ENCODE measurements around the gene PARP6. TPM values are rescaled to one million over a fixed set of nuclear protein-coding genes. Genes with fewer than 3 reads are reported as not detected.

The PARP6 gene
- total and polyA plus RNA-seq, 2 donors (not counting 1 experiment from before 2014, with no cell fraction given): 118 to 134 TPM

- Histone ChIP-seq H2AFZ (ENCODE audit: insufficient read depth, low read depth, low read length, poor library complexity, severe bottlenecking) (peak overlapping the region; percentile 85), H4K20me1 (ENCODE audit: control insufficient read depth, insufficient read depth, low read length, poor library complexity, severe bottlenecking) (peaks cover 43% of the 10 kb centered on the region), H3K27me3 (replicated peaks in 1 of 4; ENCODE audit: control extremely low read depth in 1 of 4, control insufficient read depth in 3 of 4, insufficient read depth in 4 of 4, low read length in 3 of 4) (no peaks in the 10 kb centered on the region), H3K4me3 (ENCODE audit: control extremely low read depth in 1 of 5, extremely low read depth in 1 of 5, insufficient read depth in 1 of 5, low read depth in 2 of 5, low read length in 4 of 5) (peak overlapping the region; percentile 77 to 96 (median 93)), H3K9me3 (ENCODE audit: control extremely low read depth in 1 of 3, control insufficient read depth in 2 of 3, insufficient read depth in 1 of 3, low read length in 2 of 3) (no peaks in the 10 kb centered on the region), H3K27ac (ENCODE audit: low read length in 2 of 2) (peak overlapping the region; percentile 91 to 94), H3K4me2 (replicated peaks; ENCODE audit: low read depth, low read length, poor library complexity, severe bottlenecking) (peak overlapping the region; percentile 90), H3K36me3 (replicated peaks in 1 of 2; ENCODE audit: control extremely low read depth in 1 of 2, control insufficient read depth in 1 of 2, extremely low read depth in 1 of 2, insufficient read depth in 2 of 2, low read length in 1 of 2) (peaks cover 0 to under 1% of the 10 kb centered on the region in 2 experiments), H3K79me2 (ENCODE audit: control insufficient read depth, insufficient read depth, low read length) (peaks cover 32% of the 10 kb centered on the region), H3K9ac (ENCODE audit: low read length) (peak overlapping the region; percentile 80), H3K4me1 (ENCODE audit: control insufficient read depth in 2 of 2, insufficient read depth in 2 of 2, low read length in 2 of 2) (peaks cover 44 to 51% of the 10 kb centered on the region in 2 donors)
- no peaks in the 10 kb centered on the region for H3K27me3 Mint-ChIP-seq
- intact Hi-C loops (cut with micrococcal nuclease): no loop called here
- no peaks in the 10 kb centered on the region for H3K9me3 Mint-ChIP-seq (ENCODE audit: insufficient read depth)
- CTCF ChIA-PET: interaction anchor here (0.7 to 6.8 kb wide), 5 partner anchors 7 to 44 kb away, joined by 3 to 87 read pairs (median 3); partner anchors contain the start of gene GRAMD2A
- H3K4me1 Mint-ChIP-seq: peaks cover 45% of the 10 kb centered on the region
- peak overlapping the region; percentile 97 for H3K27ac Mint-ChIP-seq
- peak overlapping the region; percentile 94 for H3K4me3 Mint-ChIP-seq
- TF ChIP-seq EZH2 (IDR thresholded peaks at IDR 0.05; ENCODE audit: borderline replicate concordance, insufficient read depth, low read depth, low read length, poor library complexity, severe bottlenecking): no peak
- no peak for TF ChIP-seq CTCF (IDR thresholded peaks at IDR 0.05)
- under 1% methylated on average over 74 of the region's 79 CpGs for WGBS (ENCODE audit: insufficient coverage)
- peak; percentile 80 for DNase-seq
- POLR2A ChIA-PET: interaction anchor here (0.6 to 1.6 kb wide), 5 partner anchors 15 to 552 kb away, joined by 3 to 14 read pairs (median 3); no protein-coding TSS in a partner anchor
- peak; percentile 1 for ATAC-seq (ENCODE audit: low read depth)
These were observed 41.9 kb downstream of the PARP6 start for GRCh38 chr15:72230197-72231065.

GRCh38 chr15:72229947-72230196, 42.5 kb downstream of the PARP6 start:
- H3K9me3 Mint-ChIP-seq (ENCODE audit: insufficient read depth): no peaks in the 10 kb centered on the region
- peaks cover 47% of the 10 kb centered on the region for H3K4me1 Mint-ChIP-seq
- TF ChIP-seq CTCF (IDR thresholded peaks at IDR 0.05) (no peak), EZH2 (IDR thresholded peaks at IDR 0.05; ENCODE audit: borderline replicate concordance, insufficient read depth, low read depth, low read length, poor library complexity, severe bottlenecking) (no peak)
- peaks cover 44 to 51% of the 10 kb centered on the region in 2 donors for H3K4me1 ChIP-seq (ENCODE audit: control insufficient read depth in 2 of 2, insufficient read depth in 2 of 2, low read length in 2 of 2)
- under 1% methylated on average over 29 of the region's 29 CpGs for WGBS (ENCODE audit: insufficient coverage)
- peaks cover 0 to 2% of the 10 kb centered on the region in 2 experiments for H3K36me3 ChIP-seq (replicated peaks in 1 of 2; ENCODE audit: control extremely low read depth in 1 of 2, control insufficient read depth in 1 of 2, extremely low read depth in 1 of 2, insufficient read depth in 2 of 2, low read length in 1 of 2)
- peak overlapping the region; percentile 85 for H2AFZ ChIP-seq (ENCODE audit: insufficient read depth, low read depth, low read length, poor library complexity, severe bottlenecking)
- no peak for DNase-seq
- ChIA-PET CTCF (interaction anchor here (1.1 to 6.8 kb wide), 3 partner anchors 31 to 45 kb away, joined by 3 to 87 read pairs (median 4); partner anchors contain the start of gene GRAMD2A), POLR2A (interaction anchor here (0.6 to 1.6 kb wide), 3 partner anchors 14 to 42 kb away, joined by 3 to 4 read pairs (median 3); no protein-coding TSS in a partner anchor)
- H3K27ac ChIP-seq (ENCODE audit: low read length in 2 of 2): peak overlapping the region; percentile 91 to 94
- peak overlapping the region; percentile 90 for H3K4me2 ChIP-seq (replicated peaks; ENCODE audit: low read depth, low read length, poor library complexity, severe bottlenecking)
- H3K27ac Mint-ChIP-seq: peak overlapping the region; percentile 97
- no peaks in the 10 kb centered on the region for H3K9me3 ChIP-seq (ENCODE audit: control extremely low read depth in 1 of 3, control insufficient read depth in 2 of 3, insufficient read depth in 1 of 3, low read length in 2 of 3)
- H4K20me1 ChIP-seq (ENCODE audit: control insufficient read depth, insufficient read depth, low read length, poor library complexity, severe bottlenecking): peaks cover 45% of the 10 kb centered on the region
- H3K4me3 Mint-ChIP-seq: peak overlapping the region; percentile 93
- H3K9ac ChIP-seq (ENCODE audit: low read length): peak overlapping the region; percentile 80
- no peaks in the 10 kb centered on the region for H3K27me3 Mint-ChIP-seq
- H3K79me2 ChIP-seq (ENCODE audit: control insufficient read depth, insufficient read depth, low read length): peaks cover 38% of the 10 kb centered on the region
- peak overlapping the region; percentile 19 to 96 (median 93) for H3K4me3 ChIP-seq (ENCODE audit: control extremely low read depth in 1 of 5, extremely low read depth in 1 of 5, insufficient read depth in 1 of 5, low read depth in 2 of 5, low read length in 4 of 5)
- intact Hi-C loops (cut with micrococcal nuclease): loop anchor here (5.0 kb wide), 2 partner anchors 92 to 552 kb away; partner anchors contain the start of genes ADPGK and CELF6
- no peaks in the 10 kb centered on the region for H3K27me3 ChIP-seq (replicated peaks in 1 of 4; ENCODE audit: control extremely low read depth in 1 of 4, control insufficient read depth in 3 of 4, insufficient read depth in 4 of 4, low read length in 3 of 4)
- ATAC-seq (ENCODE audit: low read depth): no peak

Measured in B cell (primary cell).